ENCODE measurements around the gene BIK.

DNA sequence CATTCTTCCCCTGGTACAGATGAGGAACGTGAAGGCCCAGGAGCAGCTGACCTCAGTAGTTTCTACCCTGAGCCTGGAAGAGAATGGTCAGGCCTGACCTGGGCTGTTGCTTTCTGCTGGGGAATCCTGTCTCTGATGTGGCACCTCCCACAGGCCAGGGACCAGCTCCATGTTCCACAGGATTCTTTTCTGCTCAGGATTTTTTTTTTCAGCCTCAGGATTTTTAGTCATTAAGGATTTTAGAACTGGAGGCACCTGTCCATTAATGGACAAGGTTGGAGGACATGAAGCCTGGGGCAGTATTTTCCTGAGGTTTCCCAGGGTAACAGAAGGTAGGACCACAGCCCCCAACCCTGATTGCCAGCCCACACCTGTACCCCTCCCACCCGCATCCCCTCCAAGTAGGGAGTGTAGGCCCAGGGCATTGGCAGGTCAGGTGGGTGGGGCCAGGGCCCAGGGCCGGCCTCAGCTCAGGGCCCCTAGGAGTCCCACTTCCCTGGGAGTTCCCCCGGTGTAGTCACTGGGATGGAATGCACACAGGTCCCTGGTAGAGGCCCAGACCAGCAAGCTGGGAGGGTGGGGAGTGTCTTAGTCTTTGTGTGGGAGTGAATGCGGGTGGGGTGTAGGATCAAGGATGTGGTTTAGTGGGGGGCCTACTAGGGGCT lies 16.1 kb downstream of the BIK start:
- no peak for TF ChIP-seq CTCF (IDR thresholded peaks at IDR 0.05)
- TF ChIP-seq, protein P1, sequence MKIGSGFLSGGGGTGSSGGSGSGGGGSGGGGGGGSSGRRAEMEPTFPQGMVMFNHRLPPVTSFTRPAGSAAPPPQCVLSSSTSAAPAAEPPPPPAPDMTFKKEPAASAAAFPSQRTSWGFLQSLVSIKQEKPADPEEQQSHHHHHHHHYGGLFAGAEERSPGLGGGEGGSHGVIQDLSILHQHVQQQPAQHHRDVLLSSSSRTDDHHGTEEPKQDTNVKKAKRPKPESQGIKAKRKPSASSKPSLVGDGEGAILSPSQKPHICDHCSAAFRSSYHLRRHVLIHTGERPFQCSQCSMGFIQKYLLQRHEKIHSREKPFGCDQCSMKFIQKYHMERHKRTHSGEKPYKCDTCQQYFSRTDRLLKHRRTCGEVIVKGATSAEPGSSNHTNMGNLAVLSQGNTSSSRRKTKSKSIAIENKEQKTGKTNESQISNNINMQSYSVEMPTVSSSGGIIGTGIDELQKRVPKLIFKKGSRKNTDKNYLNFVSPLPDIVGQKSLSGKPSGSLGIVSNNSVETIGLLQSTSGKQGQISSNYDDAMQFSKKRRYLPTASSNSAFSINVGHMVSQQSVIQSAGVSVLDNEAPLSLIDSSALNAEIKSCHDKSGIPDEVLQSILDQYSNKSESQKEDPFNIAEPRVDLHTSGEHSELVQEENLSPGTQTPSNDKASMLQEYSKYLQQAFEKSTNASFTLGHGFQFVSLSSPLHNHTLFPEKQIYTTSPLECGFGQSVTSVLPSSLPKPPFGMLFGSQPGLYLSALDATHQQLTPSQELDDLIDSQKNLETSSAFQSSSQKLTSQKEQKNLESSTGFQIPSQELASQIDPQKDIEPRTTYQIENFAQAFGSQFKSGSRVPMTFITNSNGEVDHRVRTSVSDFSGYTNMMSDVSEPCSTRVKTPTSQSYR (CRISPR knock-in tag; IDR thresholded peaks at IDR 0.05) = no peak
- TF ChIP-seq, protein P2, sequence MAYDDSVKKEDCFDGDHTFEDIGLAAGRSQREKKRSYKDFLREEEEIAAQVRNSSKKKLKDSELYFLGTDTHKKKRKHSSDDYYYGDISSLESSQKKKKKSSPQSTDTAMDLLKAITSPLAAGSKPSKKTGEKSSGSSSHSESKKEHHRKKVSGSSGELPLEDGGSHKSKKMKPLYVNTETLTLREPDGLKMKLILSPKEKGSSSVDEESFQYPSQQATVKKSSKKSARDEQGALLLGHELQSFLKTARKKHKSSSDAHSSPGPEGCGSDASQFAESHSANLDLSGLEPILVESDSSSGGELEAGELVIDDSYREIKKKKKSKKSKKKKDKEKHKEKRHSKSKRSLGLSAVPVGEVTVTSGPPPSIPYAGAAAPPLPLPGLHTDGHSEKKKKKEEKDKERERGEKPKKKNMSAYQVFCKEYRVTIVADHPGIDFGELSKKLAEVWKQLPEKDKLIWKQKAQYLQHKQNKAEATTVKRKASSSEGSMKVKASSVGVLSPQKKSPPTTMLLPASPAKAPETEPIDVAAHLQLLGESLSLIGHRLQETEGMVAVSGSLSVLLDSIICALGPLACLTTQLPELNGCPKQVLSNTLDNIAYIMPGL (CRISPR knock-in tag; IDR thresholded peaks at IDR 0.05) = no peak
- TF ChIP-seq, protein P3, sequence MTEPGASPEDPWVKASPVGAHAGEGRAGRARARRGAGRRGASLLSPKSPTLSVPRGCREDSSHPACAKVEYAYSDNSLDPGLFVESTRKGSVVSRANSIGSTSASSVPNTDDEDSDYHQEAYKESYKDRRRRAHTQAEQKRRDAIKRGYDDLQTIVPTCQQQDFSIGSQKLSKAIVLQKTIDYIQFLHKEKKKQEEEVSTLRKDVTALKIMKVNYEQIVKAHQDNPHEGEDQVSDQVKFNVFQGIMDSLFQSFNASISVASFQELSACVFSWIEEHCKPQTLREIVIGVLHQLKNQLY (CRISPR knock-in tag; IDR thresholded peaks at IDR 0.05) = no peak
- TF ChIP-seq FOXJ3 (CRISPR knock-in tag; IDR thresholded peaks at IDR 0.05; ENCODE audit: borderline replicate concordance) = no peak
- TF ChIP-seq, protein P4, sequence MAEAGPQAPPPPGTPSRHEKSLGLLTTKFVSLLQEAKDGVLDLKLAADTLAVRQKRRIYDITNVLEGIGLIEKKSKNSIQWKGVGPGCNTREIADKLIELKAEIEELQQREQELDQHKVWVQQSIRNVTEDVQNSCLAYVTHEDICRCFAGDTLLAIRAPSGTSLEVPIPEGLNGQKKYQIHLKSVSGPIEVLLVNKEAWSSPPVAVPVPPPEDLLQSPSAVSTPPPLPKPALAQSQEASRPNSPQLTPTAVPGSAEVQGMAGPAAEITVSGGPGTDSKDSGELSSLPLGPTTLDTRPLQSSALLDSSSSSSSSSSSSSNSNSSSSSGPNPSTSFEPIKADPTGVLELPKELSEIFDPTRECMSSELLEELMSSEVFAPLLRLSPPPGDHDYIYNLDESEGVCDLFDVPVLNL (CRISPR knock-in tag; IDR thresholded peaks at IDR 0.05; ENCODE audit: borderline replicate concordance, low read depth) = no peak
- TF ChIP-seq, protein P5, sequence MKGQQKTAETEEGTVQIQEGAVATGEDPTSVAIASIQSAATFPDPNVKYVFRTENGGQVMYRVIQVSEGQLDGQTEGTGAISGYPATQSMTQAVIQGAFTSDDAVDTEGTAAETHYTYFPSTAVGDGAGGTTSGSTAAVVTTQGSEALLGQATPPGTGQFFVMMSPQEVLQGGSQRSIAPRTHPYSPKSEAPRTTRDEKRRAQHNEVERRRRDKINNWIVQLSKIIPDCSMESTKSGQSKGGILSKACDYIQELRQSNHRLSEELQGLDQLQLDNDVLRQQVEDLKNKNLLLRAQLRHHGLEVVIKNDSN (CRISPR knock-in tag; IDR thresholded peaks at IDR 0.05) = no peak
- no peak for TF ChIP-seq ESRRA (CRISPR knock-in tag; IDR thresholded peaks at IDR 0.05; ENCODE audit: borderline replicate concordance)

Data from WTC11 (cell line).